ENCODE data around the gene UGT1A10.

DNA sequence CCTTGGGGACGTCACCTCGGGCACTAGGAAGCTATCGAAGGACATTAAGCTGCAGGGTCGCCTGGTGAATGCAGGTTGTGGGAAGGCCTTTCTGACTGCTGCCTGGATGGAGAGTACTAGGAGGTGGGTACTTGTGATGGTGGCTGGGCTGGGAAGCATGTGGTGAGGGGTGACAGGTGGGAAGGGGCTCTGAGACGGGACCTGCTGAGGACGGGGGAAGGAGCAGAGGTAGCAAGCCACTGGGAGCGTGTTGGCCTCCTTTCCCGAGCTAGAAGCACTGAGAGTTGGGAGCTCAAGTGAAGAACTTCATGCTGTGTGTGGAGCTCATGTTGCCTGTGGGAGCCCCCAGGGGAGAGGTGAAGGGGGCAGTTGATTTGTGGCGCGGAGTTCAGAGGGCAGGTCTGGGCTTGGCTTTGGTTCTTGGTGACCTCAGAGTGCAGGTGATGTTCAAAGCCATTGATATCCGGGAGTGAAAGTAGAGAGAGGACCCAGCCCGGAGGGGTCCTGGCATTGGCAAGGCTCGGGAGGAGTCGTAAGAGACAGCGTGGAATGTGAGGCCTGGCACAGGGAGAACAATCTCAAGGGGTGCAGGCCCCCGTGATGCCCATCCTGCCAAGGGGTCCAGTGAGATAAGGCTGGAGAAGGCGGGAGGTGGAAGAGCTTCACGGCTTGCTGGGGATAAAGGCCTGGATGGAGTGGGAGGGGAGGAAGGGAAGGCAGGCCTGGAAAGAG is 155.1 kb downstream of the UGT1A10 start:
- TF ChIP-seq, protein P1, sequence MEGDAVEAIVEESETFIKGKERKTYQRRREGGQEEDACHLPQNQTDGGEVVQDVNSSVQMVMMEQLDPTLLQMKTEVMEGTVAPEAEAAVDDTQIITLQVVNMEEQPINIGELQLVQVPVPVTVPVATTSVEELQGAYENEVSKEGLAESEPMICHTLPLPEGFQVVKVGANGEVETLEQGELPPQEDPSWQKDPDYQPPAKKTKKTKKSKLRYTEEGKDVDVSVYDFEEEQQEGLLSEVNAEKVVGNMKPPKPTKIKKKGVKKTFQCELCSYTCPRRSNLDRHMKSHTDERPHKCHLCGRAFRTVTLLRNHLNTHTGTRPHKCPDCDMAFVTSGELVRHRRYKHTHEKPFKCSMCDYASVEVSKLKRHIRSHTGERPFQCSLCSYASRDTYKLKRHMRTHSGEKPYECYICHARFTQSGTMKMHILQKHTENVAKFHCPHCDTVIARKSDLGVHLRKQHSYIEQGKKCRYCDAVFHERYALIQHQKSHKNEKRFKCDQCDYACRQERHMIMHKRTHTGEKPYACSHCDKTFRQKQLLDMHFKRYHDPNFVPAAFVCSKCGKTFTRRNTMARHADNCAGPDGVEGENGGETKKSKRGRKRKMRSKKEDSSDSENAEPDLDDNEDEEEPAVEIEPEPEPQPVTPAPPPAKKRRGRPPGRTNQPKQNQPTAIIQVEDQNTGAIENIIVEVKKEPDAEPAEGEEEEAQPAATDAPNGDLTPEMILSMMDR (conservative IDR thresholded peaks at IDR 0.05; ENCODE audit: low read length) = no peak
- no peak for TF ChIP-seq EZH2phosphoT487 (IDR thresholded peaks at IDR 0.05; ENCODE audit: borderline replicate concordance)

Data from Loucy (cell line).